T-helper 2 cell treated with Interferon-gamma antibody and Interleukin-4, amounts not matched to agents 5 μg/mL and 100 μg/mL, for 36 hours (primary cell): ENCODE data around the gene USP30.
A peak's percentile ranks its signal among the peaks of the same experiment; 100 is the strongest.
"Not testable (repeated sequence)": the region's sequence is repeated elsewhere in the genome, so short reads cannot be mapped to it uniquely, and the experiment has no call there.

Experiments
- DNase-seq: peaks from one replicate; pipeline ENCODE4 v3.0.0; 2021; ENCODE audit warnings: low spot score
- H3K27ac Mint-ChIP-seq: one replicate; pipeline ENCODE4 v1.8.0; 2021; ENCODE audit warnings: mild to moderate bottlenecking, mixed read lengths
- H3K27me3 Mint-ChIP-seq: one replicate; pipeline ENCODE4 v1.8.0; 2021; ENCODE audit warnings: low read depth, mixed read lengths
- H3K36me3 Mint-ChIP-seq: one replicate; pipeline ENCODE4 v1.8.0; 2021; ENCODE audit warnings: low read depth, mixed read lengths
- H3K4me1 Mint-ChIP-seq: one replicate; pipeline ENCODE4 v1.8.0; 2021; ENCODE audit warnings: low read depth, mixed read lengths
- H3K4me3 Mint-ChIP-seq: one replicate; pipeline ENCODE4 v1.8.0; 2022; ENCODE audit warnings: mild to moderate bottlenecking, moderate library complexity, mixed read lengths
- H3K9me3 Mint-ChIP-seq: one replicate; pipeline ENCODE4 v1.8.0; 2021; ENCODE audit warnings: mixed read lengths

USP30 gene

DNA sequence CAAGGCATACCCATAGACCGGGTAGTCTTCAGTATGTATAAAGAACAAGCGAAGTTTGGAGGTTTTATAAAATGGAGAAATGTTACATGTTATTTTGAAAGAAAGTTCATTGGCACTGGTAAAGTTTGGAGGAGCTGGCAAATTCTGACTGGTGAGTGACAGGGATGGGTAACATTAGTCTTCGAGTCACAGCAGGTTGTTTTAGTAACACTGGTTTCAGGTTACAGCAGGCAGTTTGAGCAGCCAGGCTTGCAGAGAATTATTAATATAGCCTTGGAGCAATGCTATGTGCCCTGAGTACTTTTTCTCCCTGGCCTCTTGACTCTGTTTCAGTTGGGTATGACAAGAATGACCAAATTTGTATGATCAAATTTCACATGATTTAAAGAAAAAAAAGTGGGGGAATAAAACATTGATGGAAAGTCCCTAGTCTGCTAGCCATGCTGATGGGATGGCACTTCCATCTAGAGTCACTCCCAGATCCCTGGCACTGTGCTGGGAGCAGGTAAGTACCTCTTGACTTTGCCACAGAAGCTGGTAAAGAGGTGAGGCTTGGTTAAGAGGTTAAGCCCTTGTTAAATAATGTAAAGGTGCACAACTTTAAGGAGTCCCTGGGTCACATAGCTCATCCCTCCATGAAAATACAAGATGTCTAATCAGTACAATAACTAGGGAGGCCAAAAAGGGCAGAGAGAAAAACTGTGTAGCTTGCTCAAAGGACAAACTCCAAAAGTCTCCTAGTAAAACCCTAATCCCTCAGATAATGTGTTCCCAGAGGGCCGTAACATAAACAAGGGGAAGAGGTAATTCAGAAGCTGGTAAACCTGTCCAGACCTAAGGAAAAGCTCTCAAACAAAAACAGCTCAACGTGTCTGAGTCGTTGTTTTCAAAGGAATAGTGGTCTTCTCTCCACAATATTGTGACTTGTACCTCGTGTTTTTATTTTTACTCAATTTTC is 18.9 kb upstream of the USP30 start:
- Mint-ChIP-seq H3K9me3 (peaks cover 13% of the 10 kb centered on the region), H3K4me3 (no peak overlapping the region), H3K4me1 (no peaks in the 10 kb centered on the region), H3K27me3 (peaks cover 16% of the 10 kb centered on the region), H3K27ac (no peak overlapping the region), H3K36me3 (no peaks in the 10 kb centered on the region)
- DNase-seq = no peak

DNA sequence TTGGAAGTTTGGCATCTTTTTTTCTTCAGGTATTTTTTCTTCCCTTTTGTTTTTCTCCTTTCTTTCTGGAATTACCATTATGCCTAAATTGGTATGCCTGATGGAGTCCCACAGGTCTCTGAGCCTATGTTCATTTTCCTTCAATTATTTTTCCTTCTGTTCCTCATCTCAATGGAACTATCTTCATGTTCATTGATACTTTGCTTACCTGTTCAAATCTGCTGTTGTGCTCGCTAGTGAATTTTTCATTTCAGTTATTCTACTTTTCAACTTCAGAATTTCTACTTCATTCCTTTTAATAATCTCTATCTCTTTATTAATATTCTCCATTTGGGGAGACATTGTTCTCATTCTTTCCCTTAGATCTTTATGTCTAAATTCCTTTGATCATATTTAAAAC is 15.4 kb upstream of the USP30 start:
- Mint-ChIP-seq H3K27me3 (peaks cover 11% of the 10 kb centered on the region), H3K4me3 (no peak overlapping the region), H3K27ac (no peak overlapping the region), H3K36me3 (no peaks in the 10 kb centered on the region), H3K9me3 (peaks cover 13% of the 10 kb centered on the region), H3K4me1 (no peaks in the 10 kb centered on the region)
- DNase-seq = no peak

DNA sequence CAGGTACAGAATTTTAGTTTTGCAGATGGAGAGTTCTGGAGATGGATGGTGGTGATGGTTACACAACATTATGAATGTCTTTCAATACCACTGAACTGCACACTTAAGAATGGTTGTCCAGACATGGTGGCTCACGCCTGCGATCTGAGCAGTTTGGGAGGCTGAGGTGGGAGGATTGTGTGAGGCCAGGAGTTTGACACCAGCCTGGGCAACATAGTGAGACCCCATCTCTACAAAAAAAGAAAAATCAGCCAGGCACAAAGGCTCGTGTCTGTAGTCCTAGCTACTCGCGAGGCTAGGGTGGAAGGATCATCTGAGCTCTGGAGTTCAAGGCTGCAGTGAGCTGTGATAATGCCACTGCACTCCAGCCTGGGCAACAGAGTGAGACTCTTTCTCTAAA is 8.1 kb upstream of the USP30 start:
- Mint-ChIP-seq H3K4me3 (no peak overlapping the region), H3K36me3 (no peaks in the 10 kb centered on the region), H3K4me1 (peaks cover 2% of the 10 kb centered on the region), H3K27me3 (peaks cover 12% of the 10 kb centered on the region), H3K9me3 (no peaks in the 10 kb centered on the region), H3K27ac (no peak overlapping the region)
- no peak for DNase-seq

DNA sequence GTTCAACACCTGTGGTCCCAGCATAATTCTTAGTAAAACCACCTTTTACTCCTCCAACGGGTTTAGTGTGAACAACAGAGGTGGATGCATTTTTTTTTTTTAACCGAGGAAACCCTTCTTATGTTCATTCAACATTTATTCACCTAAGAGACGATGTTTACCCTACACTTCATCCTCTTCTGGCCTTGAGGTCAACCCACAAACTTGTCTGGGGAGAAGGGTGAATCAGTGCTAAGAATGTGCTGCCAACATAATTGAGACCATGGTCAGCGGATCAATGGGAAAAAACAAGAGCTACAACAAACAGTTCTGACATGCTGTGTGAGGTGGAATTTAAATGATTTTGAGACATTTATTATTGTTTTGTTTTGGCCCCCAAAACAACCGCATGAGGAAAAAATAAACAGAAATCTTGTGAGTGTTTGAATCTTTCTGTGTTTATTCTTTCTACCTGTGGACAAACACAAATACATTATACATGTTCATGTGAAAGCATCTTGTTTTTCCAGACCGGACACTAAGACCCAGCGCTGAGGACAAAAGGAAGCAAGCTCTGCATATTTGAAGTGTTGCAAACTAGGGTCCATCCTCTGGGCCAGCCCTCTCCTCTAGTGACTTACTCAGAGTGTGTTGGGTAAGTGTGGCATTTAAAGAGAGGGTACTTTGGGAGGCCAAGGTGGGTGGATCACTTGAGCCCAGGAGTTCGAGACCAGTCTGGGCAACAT is 5.1 kb upstream of the USP30 start:
- Mint-ChIP-seq H3K9me3 (no peaks in the 10 kb centered on the region), H3K27ac (no peak overlapping the region), H3K4me3 (no peak overlapping the region), H3K36me3 (peaks cover 3% of the 10 kb centered on the region), H3K4me1 (peaks cover 5% of the 10 kb centered on the region), H3K27me3 (peaks cover 12% of the 10 kb centered on the region)
- no peak for DNase-seq

DNA sequence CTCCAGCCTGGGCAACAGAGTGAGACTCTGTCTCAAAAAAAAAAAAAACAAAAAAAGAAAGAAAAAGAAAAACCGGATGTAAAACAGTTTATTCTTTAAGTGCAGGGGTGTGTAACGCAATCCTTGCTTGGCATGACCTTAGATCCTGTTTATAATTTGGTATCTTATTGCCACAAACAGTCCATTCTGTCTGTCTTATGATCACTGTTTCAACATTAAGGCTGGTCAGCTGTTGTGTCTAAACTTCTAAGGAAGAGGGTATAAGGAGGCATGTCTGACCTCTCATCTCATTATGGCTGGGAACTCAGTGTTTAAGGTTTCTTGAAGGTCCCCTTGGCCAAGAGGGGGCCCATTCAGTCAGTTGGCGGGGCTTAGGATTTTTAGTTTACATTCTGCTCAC is 3.7 kb upstream of the USP30 start:
- not testable (repeated sequence) for H3K27me3 Mint-ChIP-seq, H3K27ac Mint-ChIP-seq, H3K4me1 Mint-ChIP-seq, H3K9me3 Mint-ChIP-seq, H3K4me3 Mint-ChIP-seq, H3K36me3 Mint-ChIP-seq, DNase-seq

DNA sequence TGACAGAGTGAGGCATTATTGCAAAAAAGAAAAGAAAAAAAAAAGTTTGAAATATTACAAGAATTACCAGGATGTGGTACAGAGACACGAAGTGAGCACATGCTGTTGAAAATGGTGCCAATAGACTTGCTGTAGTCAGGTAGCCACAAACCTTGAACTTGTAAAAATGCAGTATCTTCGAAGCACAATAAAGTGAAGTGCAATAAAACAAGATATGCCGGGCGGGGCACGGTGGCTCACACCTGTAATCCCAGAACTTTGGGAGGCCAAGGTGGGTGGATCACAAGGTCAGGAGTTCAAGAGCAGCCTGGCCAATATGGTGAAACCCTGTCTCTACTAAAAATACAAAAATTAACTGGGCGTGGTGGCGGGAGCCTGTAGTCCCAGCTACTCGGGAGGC is 2.6 kb upstream of the USP30 start:
- H3K27ac Mint-ChIP-seq = not testable (repeated sequence)

DNA sequence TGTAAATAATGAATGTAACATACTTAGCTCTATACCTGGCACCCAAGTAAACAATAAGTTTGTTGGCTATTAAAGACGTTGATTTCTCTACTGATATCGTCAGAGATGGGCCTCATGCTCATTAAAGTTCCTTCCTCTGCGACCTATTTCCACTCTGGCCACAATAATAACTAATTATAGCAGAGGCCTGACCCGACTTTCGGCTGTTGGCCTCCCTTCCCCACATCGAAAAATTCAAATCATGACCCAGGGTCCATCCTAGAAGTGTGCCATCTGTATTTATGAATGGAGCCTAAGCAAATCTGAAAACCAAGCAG is 321 bp upstream of the USP30 start:
- H3K9me3 Mint-ChIP-seq = no peaks in the 10 kb centered on the region
- no peaks in the 10 kb centered on the region for H3K27me3 Mint-ChIP-seq
- H3K4me3 Mint-ChIP-seq = peak overlapping the region; percentile 94
- peaks cover 5% of the 10 kb centered on the region for H3K36me3 Mint-ChIP-seq
- H3K27ac Mint-ChIP-seq = peak overlapping the region; percentile 83
- peaks cover 10% of the 10 kb centered on the region for H3K4me1 Mint-ChIP-seq
- DNase-seq = no peak

More for the DNA sequence above, 2.6 kb upstream of the USP30 start:
- peaks cover 11% of the 10 kb centered on the region for H3K4me1 Mint-ChIP-seq
- not testable (repeated sequence) for H3K4me3 Mint-ChIP-seq, H3K27me3 Mint-ChIP-seq, H3K36me3 Mint-ChIP-seq, DNase-seq, H3K9me3 Mint-ChIP-seq

DNA sequence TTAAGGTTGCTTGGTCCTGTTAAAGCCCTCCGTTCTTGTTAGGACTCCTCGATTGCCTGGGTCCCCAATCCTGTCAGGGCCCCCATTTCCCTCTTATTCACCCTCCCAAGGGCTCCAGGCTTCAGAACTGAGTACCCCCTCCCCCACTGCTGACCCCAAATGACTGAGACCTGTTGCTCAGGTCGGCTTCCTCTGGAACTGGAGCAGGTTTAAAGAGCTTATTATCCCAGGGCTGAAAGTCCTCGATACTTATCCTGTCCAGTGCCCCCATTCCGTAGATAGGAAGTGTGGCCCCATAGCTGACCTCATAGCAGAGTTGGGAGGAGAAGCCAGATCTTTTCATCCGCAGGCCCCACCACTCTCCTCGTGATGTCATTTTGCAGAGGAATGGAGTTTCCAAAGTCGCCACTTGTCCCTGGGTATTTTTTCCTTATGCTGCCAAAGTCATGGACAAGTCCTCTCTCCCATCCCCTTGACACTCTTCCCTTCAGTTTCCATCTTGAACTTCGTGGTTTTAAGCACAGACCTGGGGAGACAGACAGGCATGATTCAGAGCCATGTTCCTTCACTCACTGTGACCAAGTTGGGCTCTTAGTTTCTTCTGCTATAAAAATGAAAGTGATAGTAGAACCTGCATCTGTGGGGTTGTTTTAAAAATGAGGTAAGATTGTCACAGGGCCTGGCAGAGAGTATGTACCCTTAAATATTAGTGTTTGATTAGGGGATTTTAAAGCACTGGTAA is 1.2 kb downstream of the USP30 start:
- no peaks in the 10 kb centered on the region for H3K27me3 Mint-ChIP-seq
- DNase-seq = peak; percentile 33
- H3K9me3 Mint-ChIP-seq = no peaks in the 10 kb centered on the region
- peaks cover 5% of the 10 kb centered on the region for H3K36me3 Mint-ChIP-seq
- H3K4me1 Mint-ChIP-seq = peaks cover 9% of the 10 kb centered on the region
- H3K4me3 Mint-ChIP-seq = peak overlapping the region; percentile 94
- peak overlapping the region; percentile 98 for H3K27ac Mint-ChIP-seq

DNA sequence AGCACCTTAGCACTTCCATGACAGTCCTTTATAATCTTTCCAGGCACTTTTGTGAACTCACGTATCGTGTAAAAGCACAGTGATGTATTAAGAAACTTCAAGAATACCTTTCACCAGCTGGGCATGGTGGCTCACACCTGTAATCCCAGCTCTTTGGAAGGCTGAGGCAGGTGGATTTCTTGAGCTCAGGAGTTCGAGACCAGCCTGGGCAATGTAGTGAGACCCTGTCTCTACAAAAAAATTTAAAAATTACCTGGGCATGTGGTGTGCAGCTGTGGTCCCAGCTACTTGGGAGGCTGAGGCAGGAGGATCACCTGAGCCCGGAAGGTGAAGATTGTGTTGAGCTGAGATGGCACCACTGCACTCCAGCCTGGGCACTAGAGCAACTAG is 1.7 kb downstream of the USP30 start:
- not testable (repeated sequence) for H3K27me3 Mint-ChIP-seq, H3K4me1 Mint-ChIP-seq, H3K36me3 Mint-ChIP-seq, H3K9me3 Mint-ChIP-seq, DNase-seq
- Mint-ChIP-seq H3K4me3 (peak overlapping the region; percentile 94), H3K27ac (peak overlapping the region; percentile 98)

DNA sequence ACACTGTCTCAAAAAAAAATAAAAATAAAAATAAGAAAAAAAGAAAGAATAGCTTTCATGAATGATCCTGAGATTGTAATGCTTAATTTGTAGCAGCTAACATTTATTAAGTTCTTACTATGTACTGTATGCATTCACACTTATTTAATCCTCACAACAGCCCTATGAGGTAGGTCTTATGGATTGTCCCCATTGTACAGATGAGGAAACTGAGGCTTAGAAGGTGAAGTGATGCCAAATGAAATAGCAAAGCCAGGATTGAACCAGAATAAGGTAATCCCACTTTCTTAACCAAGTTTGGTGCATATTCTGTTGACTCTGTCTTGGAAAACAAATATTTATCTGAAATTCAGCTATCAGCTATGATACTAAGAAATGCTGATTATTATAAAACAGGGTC is 2.1 kb downstream of the USP30 start:
- Mint-ChIP-seq H3K27me3 (no peaks in the 10 kb centered on the region), H3K9me3 (no peaks in the 10 kb centered on the region), H3K4me1 (peaks cover 9% of the 10 kb centered on the region), H3K36me3 (peaks cover 5% of the 10 kb centered on the region), H3K4me3 (peak overlapping the region; percentile 29), H3K27ac (peak overlapping the region; percentile 52)
- no peak for DNase-seq

DNA sequence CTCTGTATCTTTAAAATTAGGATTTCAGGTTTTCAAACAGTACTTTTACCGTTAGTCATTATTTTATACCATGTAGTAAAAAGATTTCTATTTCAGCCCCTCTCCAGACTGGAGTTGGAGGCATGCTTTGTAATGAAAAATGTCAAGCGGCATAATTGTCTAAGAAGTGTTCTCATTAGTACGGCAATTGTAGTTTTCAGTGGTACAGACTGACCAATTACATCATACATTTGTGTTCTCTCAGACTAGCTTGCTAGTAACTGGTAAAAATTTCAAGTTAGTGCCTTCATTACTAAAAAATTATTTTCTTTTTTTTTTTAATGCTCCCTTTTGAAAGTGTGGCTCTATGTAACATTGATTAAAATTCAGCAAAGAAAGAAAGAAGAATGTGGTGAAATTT is 4.5 kb downstream of the USP30 start:
- no peak for DNase-seq
- H3K27me3 Mint-ChIP-seq = no peaks in the 10 kb centered on the region
- peaks cover 5% of the 10 kb centered on the region for H3K36me3 Mint-ChIP-seq
- H3K4me3 Mint-ChIP-seq = no peak overlapping the region
- no peaks in the 10 kb centered on the region for H3K9me3 Mint-ChIP-seq
- no peak overlapping the region for H3K27ac Mint-ChIP-seq
- H3K4me1 Mint-ChIP-seq = peaks cover 9% of the 10 kb centered on the region

DNA sequence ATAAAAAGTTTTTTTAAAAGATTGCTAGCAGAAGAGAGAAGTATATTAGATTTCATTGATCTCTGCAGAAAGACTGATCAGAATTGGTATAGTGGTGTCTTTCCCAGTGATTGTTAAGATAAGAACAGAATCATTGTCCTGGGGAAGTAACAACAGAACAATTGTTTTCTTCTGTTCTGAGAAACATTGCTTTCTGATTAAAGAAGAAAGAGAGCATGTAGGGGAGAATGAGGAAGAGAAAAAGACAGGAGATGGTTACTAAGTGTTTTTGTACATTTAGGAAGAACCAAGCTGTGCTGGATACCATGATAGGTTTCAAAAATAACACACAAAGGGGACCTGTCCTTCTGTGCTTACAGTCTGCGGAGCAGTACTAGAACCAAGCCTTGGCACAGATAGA is 5.0 kb downstream of the USP30 start:
- Mint-ChIP-seq H3K9me3 (no peaks in the 10 kb centered on the region), H3K36me3 (peaks cover 2% of the 10 kb centered on the region), H3K27me3 (no peaks in the 10 kb centered on the region), H3K4me1 (peaks cover 5% of the 10 kb centered on the region), H3K27ac (no peak overlapping the region), H3K4me3 (no peak overlapping the region)
- no peak for DNase-seq

DNA sequence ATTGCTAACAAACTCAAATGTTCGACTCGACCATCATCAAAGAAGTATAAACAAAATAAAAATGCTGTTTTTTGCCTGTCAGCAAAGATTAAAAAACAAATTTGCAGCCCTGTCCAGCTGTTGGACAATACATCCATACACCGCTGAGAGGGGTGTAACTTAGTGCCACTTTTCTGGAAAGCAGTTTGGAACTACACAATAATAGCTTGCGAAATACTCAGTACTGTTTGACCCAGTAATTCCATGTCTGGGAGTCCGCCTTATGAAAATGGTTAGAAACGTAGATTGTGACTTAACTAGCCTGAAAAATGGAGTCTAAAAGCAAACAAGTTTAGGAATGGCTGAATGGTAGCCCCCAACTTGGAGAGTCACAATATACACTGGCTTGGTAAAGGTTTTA is 6.4 kb downstream of the USP30 start:
- DNase-seq = no peak
- Mint-ChIP-seq H3K4me3 (no peak overlapping the region), H3K9me3 (no peaks in the 10 kb centered on the region), H3K36me3 (peaks cover 2% of the 10 kb centered on the region), H3K27me3 (no peaks in the 10 kb centered on the region), H3K4me1 (peaks cover 4% of the 10 kb centered on the region), H3K27ac (no peak overlapping the region)

DNA sequence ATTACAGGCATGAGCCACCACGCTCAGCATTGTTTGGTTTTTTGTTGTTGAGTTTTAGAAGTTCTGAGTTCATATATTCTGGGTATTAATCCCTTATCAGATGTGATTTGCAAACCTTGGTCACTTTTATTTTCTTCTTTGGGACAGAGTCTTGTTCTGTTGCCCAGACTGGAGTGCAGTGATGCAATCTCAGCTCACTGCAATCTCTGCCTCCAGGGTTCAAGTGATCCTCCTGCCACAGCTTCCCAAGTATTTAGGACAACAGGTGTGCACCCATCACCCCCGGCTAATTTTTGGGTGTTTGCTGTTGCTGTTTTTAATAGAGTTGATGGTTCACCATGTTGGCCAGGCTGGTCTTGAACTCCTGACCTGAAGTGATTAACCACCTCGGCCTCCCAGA is 11.8 kb downstream of the USP30 start:
- H3K27me3 Mint-ChIP-seq = no peaks in the 10 kb centered on the region
- DNase-seq = no peak
- H3K36me3 Mint-ChIP-seq = peaks cover 4% of the 10 kb centered on the region
- no peaks in the 10 kb centered on the region for H3K4me1 Mint-ChIP-seq
- no peak overlapping the region for H3K27ac Mint-ChIP-seq
- H3K9me3 Mint-ChIP-seq = no peaks in the 10 kb centered on the region
- no peak overlapping the region for H3K4me3 Mint-ChIP-seq
